Measurements from ENCODE around the gene LMF1.

Gene LMF1

DNA sequence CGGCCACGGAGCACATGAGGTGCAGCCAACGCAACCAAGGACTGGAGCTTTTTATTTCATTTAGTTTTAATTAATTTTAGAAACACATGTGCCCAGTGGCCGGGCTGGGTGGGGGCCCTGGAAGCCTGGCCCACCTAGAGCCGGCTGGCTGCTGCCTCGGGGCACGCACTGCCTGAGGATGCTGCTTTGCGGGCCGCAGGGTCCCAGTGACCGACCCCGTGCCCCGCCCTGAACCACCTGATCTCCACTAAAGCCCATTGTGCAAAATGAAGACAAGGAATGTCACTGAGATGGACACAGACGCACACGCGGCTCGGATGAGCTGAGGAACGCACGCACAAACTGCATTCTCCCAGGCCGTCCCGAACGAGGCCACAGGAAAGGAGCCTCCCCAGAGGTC lies 39.6 kb downstream of the LMF1 start:
- Mint-ChIP-seq H3K27me3 (ENCODE audit: low read depth) (peaks cover 3% of the 10 kb centered on the region), H3K27ac (peak overlapping the region in 1 of 3 experiments; percentile 93), H3K9me3 (peaks cover 2% of the 10 kb centered on the region), H3K36me3 (ENCODE audit: low read depth) (peaks cover 45% of the 10 kb centered on the region), H3K4me1 (no peaks in the 10 kb centered on the region), H3K4me3 (no peak overlapping the region)
- TF ChIP-seq, protein P1, sequence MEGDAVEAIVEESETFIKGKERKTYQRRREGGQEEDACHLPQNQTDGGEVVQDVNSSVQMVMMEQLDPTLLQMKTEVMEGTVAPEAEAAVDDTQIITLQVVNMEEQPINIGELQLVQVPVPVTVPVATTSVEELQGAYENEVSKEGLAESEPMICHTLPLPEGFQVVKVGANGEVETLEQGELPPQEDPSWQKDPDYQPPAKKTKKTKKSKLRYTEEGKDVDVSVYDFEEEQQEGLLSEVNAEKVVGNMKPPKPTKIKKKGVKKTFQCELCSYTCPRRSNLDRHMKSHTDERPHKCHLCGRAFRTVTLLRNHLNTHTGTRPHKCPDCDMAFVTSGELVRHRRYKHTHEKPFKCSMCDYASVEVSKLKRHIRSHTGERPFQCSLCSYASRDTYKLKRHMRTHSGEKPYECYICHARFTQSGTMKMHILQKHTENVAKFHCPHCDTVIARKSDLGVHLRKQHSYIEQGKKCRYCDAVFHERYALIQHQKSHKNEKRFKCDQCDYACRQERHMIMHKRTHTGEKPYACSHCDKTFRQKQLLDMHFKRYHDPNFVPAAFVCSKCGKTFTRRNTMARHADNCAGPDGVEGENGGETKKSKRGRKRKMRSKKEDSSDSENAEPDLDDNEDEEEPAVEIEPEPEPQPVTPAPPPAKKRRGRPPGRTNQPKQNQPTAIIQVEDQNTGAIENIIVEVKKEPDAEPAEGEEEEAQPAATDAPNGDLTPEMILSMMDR (IDR thresholded peaks at IDR 0.05; ENCODE audit: unreplicated experiment in 3 of 3), result no peak

DNA sequence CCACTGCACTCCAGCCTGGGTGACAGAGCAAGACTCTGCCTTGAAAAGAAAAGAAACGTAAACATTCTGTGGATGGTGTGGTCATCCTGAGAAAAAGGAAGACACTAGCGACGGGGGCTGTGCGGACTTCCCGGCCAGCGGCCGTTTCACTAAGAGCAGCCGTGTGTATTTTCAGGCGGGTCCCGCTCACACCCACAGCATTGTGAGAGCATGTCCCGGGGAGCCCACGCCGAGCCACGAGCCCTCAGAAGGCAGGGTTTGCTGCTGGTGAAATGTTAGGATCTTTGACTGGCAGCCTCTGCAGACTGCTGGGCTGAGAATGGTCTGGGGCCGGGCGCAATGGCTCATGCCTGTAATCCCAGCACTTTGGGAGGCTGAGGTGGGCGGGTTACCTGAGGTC lies 40.3 kb downstream of the LMF1 start:
- H3K4me1 Mint-ChIP-seq, result no peaks in the 10 kb centered on the region
- peaks cover 52% of the 10 kb centered on the region for H3K36me3 Mint-ChIP-seq (ENCODE audit: low read depth)
- TF ChIP-seq, protein P1 (IDR thresholded peaks at IDR 0.05; ENCODE audit: unreplicated experiment in 3 of 3), result no peak

DNA sequence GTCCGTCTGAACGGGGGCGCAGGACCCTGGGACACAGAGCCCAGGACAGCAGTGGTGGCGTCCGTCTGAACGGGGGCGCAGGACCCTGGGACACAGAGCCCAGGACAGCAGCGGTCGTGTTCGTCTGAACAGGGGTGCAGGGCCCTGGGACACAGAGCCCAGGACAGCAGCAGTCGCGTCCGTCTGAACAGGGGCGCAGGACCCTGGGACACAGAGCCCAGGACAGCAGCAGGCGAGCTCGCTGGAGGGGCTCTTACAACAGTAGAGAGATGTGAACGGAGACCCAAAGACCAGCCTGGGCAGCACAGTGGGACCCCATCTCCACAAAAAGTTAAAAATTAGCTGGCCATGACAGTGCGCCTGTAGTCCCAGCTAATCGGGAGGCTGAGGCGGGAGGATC lies 40.7 kb downstream of the LMF1 start:
- TF ChIP-seq, protein P1 (IDR thresholded peaks at IDR 0.05; ENCODE audit: unreplicated experiment in 3 of 3), result no peak
- peaks cover 3% of the 10 kb centered on the region for H3K27me3 Mint-ChIP-seq (ENCODE audit: low read depth)
- H3K9me3 Mint-ChIP-seq, result peaks cover 10% of the 10 kb centered on the region
- peaks cover 56% of the 10 kb centered on the region for H3K36me3 Mint-ChIP-seq (ENCODE audit: low read depth)
- peak overlapping the region in 1 of 3 experiments; percentile 48 for H3K27ac Mint-ChIP-seq
- H3K4me1 Mint-ChIP-seq, result no peaks in the 10 kb centered on the region
- no peak overlapping the region for H3K4me3 Mint-ChIP-seq

More for the DNA sequence above, 40.3 kb downstream of the LMF1 start:
- Mint-ChIP-seq H3K27me3 (ENCODE audit: low read depth) (peaks cover 3% of the 10 kb centered on the region), H3K27ac (peak overlapping the region in 1 of 3 experiments; percentile 48), H3K9me3 (peaks cover 8% of the 10 kb centered on the region), H3K4me3 (no peak overlapping the region)

- peaks cover 63% of the 10 kb centered on the region for H3K36me3 Mint-ChIP-seq (ENCODE audit: low read depth)
- no peak overlapping the region for H3K27ac Mint-ChIP-seq
- H3K4me3 Mint-ChIP-seq, result no peak overlapping the region
- H3K27me3 Mint-ChIP-seq (ENCODE audit: low read depth), result peaks cover 3% of the 10 kb centered on the region
- H3K4me1 Mint-ChIP-seq, result no peaks in the 10 kb centered on the region
- TF ChIP-seq, protein P1 (IDR thresholded peaks at IDR 0.05; ENCODE audit: unreplicated experiment in 3 of 3), result no peak
- H3K9me3 Mint-ChIP-seq, result peaks cover 15% of the 10 kb centered on the region
Measured at GRCh38 chr16:929227-930073, 41.3 kb downstream of the LMF1 start.

- TF ChIP-seq, protein P1 (IDR thresholded peaks at IDR 0.05; ENCODE audit: unreplicated experiment in 3 of 3), result no peak
- Mint-ChIP-seq H3K36me3 (ENCODE audit: low read depth) (peaks cover 66% of the 10 kb centered on the region), H3K27me3 (ENCODE audit: low read depth) (peaks cover 3% of the 10 kb centered on the region)
Measured at GRCh38 chr16:928526-928925, 42.3 kb downstream of the LMF1 start.

DNA sequence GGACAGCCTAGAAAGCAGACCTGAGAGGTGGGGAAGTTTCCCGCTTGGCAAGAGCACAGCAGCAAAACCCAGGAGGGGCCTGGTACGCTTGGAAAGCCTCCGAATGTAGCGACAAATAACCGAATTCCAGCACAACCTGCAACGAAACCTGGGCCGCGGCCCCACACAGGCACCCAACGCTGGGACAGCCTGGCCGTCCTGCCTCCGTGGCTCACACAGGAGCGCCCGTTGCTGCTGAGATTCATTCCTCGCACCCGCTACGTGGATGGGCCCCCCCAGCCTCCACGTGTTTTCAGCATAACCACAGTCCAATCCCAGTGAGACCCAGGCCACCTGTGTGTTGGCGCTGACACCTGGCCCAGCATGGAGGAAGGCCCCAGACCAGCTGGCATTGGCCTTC lies 42.9 kb downstream of the LMF1 start:
- TF ChIP-seq, protein P1 (IDR thresholded peaks at IDR 0.05; ENCODE audit: unreplicated experiment in 3 of 3), result no peak
- Mint-ChIP-seq H3K36me3 (ENCODE audit: low read depth) (peaks cover 68% of the 10 kb centered on the region), H3K4me3 (no peak overlapping the region), H3K27ac (no peak overlapping the region), H3K9me3 (peaks cover 23% of the 10 kb centered on the region), H3K27me3 (ENCODE audit: low read depth) (peaks cover 3% of the 10 kb centered on the region), H3K4me1 (no peaks in the 10 kb centered on the region)

More at GRCh38 chr16:928526-928925, 42.3 kb downstream of the LMF1 start:
- Mint-ChIP-seq H3K9me3 (peaks cover 22% of the 10 kb centered on the region), H3K4me3 (no peak overlapping the region), H3K27ac (no peak overlapping the region), H3K4me1 (no peaks in the 10 kb centered on the region)
